ENCODE measurements around the gene TMEM183A. TPM values are rescaled to one million over a fixed set of nuclear protein-coding genes. Genes with fewer than 3 reads are reported as not detected.

The TMEM183A gene, protein sequence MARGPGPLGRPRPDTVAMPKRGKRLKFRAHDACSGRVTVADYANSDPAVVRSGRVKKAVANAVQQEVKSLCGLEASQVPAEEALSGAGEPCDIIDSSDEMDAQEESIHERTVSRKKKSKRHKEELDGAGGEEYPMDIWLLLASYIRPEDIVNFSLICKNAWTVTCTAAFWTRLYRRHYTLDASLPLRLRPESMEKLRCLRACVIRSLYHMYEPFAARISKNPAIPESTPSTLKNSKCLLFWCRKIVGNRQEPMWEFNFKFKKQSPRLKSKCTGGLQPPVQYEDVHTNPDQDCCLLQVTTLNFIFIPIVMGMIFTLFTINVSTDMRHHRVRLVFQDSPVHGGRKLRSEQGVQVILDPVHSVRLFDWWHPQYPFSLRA
- 52.0 TPM for total RNA-seq
- long read RNA-seq, transcript TMEM183A-201 (8 exons, 3,019 nt), result major isoform, 69 of 125 reads
- long read RNA-seq, partial matches to known transcripts, result 14 of 125 reads
- long read RNA-seq, other reads (novel, unspliced or antisense), result 42 of 125 reads

DNA sequence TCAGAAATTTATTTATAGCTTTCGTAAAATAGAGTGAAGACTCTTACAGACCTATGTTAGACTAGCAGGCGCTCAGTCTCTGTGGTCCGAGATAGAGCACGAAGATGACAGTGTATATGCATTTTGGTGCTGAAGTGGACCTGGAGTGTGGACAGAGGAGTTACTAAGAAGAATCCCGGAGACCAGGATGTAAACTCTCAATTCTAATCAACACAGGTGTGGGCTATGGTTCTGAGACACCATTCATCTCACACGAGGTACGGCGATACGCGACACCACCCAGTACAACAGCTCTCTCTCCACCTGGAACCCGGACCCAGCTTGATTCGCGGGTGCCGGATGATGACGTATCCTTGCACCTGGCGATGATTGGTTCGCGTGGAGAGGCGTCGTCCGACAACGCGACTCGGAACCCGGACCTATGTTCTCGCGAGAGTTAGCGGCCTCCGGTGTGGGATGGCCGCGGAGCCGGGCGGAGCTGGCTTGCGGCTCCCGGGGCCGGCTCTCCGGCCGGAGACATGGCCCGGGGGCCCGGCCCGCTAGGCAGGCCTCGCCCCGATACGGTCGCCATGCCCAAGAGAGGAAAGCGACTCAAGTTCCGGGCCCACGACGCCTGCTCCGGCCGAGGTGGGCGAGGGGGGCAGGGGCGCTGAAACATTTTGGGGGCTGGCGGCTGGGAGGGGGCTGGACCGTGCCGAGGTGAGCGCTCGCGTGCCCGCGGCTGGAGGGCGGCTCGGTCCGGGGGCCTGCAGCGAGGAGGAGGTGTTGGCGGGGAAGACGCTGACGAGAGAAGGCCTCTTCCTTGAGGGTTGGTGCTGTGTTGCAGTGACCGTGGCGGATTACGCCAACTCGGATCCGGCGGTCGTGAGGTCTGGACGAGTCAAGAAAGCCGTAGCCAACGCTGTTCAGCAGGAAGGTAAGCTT, at the start of gene TMEM183A:
TSS of gene TMEM183A (plus strand) at position 427 of the 924 bp plus-strand sequence. CDS start at position 519, 92 bp downstream.
- Histone ChIP-seq H3K36me3 (peaks cover 32% of the 10 kb centered on the region), H3K9me3 (no peaks in the 10 kb centered on the region), H3K27ac (peak within 1 kb of the TSS; percentile 89), H3K4me3 (peak within 1 kb of the TSS; percentile 97), H3K27me3 (ENCODE audit: low read depth) (no peaks in the 10 kb centered on the region), H3K4me1 (peaks cover 19% of the 10 kb centered on the region)
- TF ChIP-seq, protein P1, sequence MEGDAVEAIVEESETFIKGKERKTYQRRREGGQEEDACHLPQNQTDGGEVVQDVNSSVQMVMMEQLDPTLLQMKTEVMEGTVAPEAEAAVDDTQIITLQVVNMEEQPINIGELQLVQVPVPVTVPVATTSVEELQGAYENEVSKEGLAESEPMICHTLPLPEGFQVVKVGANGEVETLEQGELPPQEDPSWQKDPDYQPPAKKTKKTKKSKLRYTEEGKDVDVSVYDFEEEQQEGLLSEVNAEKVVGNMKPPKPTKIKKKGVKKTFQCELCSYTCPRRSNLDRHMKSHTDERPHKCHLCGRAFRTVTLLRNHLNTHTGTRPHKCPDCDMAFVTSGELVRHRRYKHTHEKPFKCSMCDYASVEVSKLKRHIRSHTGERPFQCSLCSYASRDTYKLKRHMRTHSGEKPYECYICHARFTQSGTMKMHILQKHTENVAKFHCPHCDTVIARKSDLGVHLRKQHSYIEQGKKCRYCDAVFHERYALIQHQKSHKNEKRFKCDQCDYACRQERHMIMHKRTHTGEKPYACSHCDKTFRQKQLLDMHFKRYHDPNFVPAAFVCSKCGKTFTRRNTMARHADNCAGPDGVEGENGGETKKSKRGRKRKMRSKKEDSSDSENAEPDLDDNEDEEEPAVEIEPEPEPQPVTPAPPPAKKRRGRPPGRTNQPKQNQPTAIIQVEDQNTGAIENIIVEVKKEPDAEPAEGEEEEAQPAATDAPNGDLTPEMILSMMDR (IDR thresholded peaks at IDR 0.05), result no peak
- ATAC-seq (peak; percentile 98 to 99), DNase-seq (peak; percentile 97)
- intact Hi-C loops (cut with DNase I), result no loop called here

DNA sequence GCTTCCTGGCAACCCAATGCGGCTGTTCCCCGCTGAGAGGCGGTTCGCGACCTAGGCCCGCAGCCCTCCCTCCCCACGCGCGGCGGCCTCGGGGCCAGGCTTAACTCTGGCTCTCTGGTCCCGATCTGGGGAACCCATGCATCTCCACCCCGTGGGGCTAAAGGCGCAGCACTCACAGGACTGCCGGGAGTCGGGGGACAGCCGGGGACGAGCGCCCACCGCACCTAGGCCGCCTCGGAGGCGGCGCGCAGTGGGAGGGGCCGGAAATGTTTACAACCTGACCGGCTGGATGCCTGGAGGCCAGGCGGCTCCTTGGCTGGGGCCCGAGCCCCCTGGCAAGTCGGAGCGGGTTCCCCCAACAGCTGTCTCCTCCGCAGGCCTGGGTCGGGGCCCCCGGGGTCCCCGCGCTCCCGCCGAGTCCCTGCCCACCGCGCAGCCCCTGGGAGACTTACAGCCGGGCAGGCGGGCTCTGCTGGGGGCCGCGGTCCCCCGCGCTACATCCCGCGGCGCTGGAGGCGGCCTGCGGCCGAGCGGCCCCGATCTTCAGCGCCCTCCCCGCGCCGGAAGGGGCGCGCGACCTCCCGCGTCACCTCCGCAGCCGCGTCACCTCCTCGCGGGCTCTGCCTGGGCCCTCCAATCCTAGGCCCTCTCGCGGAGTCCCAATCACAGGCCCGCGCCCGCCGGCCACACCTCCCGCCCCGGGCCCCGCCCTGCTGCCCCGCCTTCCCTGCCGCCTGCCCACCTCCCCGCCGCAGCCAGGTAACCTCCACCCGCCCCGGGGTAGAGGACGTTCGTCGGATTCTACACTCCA, 49.2 kb upstream of the TMEM183A start, which contains the start of gene ADIPOR1:
TSS of gene ADIPOR1 (minus strand) at position 580 of the 811 bp plus-strand sequence. CDS start 7,242 bp downstream, outside the sequence.
- peak within 1 kb of the TSS; percentile 99 for H3K4me3 ChIP-seq
- intact Hi-C loops (cut with DNase I), result no loop called here
- no peaks in the 10 kb centered on the region for H3K9me3 ChIP-seq
- peak within 1 kb of the TSS; percentile 99 for H3K27ac ChIP-seq
- peak; percentile 96 for DNase-seq
- ATAC-seq, result peak; percentile 99
- H3K4me1 ChIP-seq, result peaks cover 56% of the 10 kb centered on the region
- TF ChIP-seq, protein P1 (IDR thresholded peaks at IDR 0.05), result peak; percentile 38
- peaks cover 23% of the 10 kb centered on the region for H3K36me3 ChIP-seq
- no peaks in the 10 kb centered on the region for H3K27me3 ChIP-seq (ENCODE audit: low read depth)

DNA sequence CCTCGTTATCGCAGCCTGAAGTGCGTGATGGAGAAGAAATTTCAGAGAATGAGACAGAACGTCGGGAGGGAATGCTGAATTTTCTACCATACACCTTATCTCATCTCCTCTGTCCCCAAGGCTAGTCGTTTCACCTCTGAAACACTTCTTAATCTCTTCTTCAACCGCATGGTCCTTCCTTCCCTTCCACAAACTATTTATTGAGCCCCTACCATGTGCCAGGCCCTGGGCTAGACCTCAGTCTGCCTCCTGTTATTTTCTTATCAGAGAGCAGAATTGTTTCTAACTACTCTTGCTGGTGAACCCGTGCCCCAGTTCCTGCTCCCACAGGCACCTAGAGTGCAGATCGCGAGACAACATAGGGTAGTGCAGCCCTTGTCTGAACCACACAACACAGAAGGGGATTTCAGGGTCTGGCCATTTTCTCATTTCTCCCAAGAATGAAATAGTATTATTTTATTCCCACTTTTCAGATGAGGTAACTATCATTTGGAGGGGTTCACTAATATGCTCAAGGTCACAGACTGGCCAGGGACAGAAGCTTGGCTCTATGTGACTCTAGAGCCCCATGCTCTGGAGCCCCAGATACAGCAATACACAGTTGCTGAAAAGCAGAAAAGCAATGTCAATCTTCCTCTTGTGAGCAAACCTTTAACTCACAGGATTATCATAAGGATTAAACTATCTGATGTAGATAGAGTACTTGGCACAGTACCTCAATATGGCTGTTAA, 48.5 kb upstream of the TMEM183A start:
- Histone ChIP-seq H3K4me3 (peak overlapping the region; percentile 99), H3K9me3 (no peaks in the 10 kb centered on the region), H3K36me3 (peaks cover 30% of the 10 kb centered on the region), H3K27ac (peak overlapping the region; percentile 99), H3K4me1 (peaks cover 48% of the 10 kb centered on the region), H3K27me3 (ENCODE audit: low read depth) (no peaks in the 10 kb centered on the region)
- DNase-seq, result no peak
- ATAC-seq, result peak; percentile 1 to 5
- TF ChIP-seq, protein P1 (IDR thresholded peaks at IDR 0.05), result no peak
- intact Hi-C loops (cut with DNase I), result no loop called here

DNA sequence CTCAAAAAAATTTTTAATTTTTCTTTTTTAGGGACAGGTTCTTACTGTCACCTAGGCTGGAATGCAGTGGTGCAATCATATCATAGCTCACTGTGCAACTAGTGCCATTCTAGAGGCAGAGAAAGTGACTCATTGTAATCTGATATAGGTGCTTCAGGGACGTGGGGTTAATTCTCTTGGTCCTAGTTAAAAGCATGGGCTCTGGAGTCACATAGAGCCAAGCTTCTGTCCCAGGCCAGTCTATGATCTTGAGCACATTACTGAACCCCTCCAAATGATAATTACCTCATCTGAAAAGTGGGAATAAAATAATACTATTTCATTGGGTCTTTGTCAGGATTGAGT, 47.9 kb upstream of the TMEM183A start:
- Histone ChIP-seq H3K4me1 (peaks cover 43% of the 10 kb centered on the region), H3K36me3 (peaks cover 36% of the 10 kb centered on the region), H3K27me3 (ENCODE audit: low read depth) (no peaks in the 10 kb centered on the region), H3K9me3 (no peaks in the 10 kb centered on the region), H3K27ac (peak overlapping the region; percentile 99), H3K4me3 (no peak overlapping the region)
- ATAC-seq (no peak), DNase-seq (no peak)
- intact Hi-C loops (cut with DNase I), result no loop called here
- TF ChIP-seq, protein P1 (IDR thresholded peaks at IDR 0.05), result no peak

All from lower lobe of right lung (tissue), 2 donors.